Aortic smooth muscle cell (primary cell): ENCODE results near the gene SOHLH1. TPM values are rescaled to one million over a fixed set of nuclear protein-coding genes. Genes with fewer than 3 reads are reported as not detected.

Source experiments
- total RNA-seq: library from RNA; depleted of rRNA; stranded (reverse); fragments of >200 nt; gene quantifications from 2 replicates; pipeline ENCODE4 v1.2.3, GENCODE V29; 2014

SOHLH1 gene, protein sequence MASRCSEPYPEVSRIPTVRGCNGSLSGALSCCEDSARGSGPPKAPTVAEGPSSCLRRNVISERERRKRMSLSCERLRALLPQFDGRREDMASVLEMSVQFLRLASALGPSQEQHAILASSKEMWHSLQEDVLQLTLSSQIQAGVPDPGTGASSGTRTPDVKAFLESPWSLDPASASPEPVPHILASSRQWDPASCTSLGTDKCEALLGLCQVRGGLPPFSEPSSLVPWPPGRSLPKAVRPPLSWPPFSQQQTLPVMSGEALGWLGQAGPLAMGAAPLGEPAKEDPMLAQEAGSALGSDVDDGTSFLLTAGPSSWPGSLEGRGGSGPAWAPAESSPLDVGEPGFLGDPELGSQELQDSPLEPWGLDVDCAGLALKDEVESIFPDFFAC
- total RNA-seq, result not detected in 2 replicates

DNA sequence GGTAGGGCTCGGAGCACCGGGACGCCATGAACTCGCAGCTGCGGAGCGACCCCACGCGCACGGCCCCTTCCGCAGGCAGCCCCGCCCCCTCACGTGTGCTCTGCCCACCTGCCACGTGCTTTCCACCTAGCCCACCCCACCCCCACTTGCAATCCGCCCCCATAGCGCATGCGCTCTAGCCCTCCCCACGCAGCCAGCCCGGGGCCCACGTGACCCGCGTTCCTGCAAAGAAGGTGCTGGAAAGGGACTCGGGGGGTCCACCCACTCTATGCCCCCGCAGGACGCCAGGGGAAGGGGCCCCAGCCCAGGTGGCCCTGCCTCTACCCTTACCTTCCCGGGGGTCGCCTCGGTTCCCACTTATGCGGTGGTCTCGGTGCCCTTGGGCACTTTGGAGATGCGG, at the start of gene SOHLH1:
TSS of gene SOHLH1 (minus strand) at position 42 of the 400 bp plus-strand sequence. CDS start at position 28, 14 bp downstream.

GRCh38 chr9:135701959-135702721, 2.9 kb upstream of the SOHLH1 start, which contains the start of gene KCNT1:
KCNT1 (plus strand) TSS chr9:135702185; CDS start chr9:135702259, 74 bp downstream.

GRCh38 chr9:135662758-135663450, 36.4 kb downstream of the SOHLH1 start, which contains the start of gene LCN9:
LCN9 (plus strand) TSS chr9:135663309; CDS start chr9:135663322, 13 bp downstream.

Other genes with a start within 250 kb of the SOHLH1 start
- 10.5 and 11.5 TPM in 2 replicates for gene PPP1R26, start 219.7 kb downstream of the SOHLH1 start, total RNA-seq
- 10.8 and 13.6 TPM in 2 replicates for gene MRPS2, start 198.8 kb downstream of the SOHLH1 start, total RNA-seq
- not detected in 2 replicates for gene LCN1, start 178.0 kb downstream of the SOHLH1 start, total RNA-seq
- not detected in 2 replicates for gene OBP2A, start 153.4 kb downstream of the SOHLH1 start, total RNA-seq
- gene PAEP, start 137.7 kb downstream of the SOHLH1 start, total RNA-seq, result not detected in 2 replicates
- gene GLT6D1, start 59.9 kb downstream of the SOHLH1 start, total RNA-seq, result not detected in 2 replicates
- gene LCN9, start 36.2 kb downstream of the SOHLH1 start, total RNA-seq, result not detected in 2 replicates
- gene KCNT1, start 2.7 kb upstream of the SOHLH1 start, total RNA-seq, result not detected in 2 replicates
- 15.0 and 17.3 TPM in 2 replicates for gene CAMSAP1, start 208.1 kb upstream of the SOHLH1 start, total RNA-seq